ENCODE measurements around the gene SH2D4B.
A peak's percentile ranks its signal among the peaks of the same experiment; 100 is the strongest.

Gene SH2D4B

GRCh38 chr10:80589726-80590373 lies 52.1 kb downstream of the SH2D4B start:
- no peak for DNase-seq (ENCODE audit: low spot score)

- DNase-seq (ENCODE audit: low spot score): no peak
Observed at GRCh38 chr10:80590585-80591125, 53.0 kb downstream of the SH2D4B start.

- peak; percentile 49 for DNase-seq (ENCODE audit: low spot score)
Observed at GRCh38 chr10:80596391-80597257, 58.9 kb downstream of the SH2D4B start.

GRCh38 chr10:80598084-80598798 lies 60.5 kb downstream of the SH2D4B start:
- no peak for DNase-seq (ENCODE audit: low spot score)

GRCh38 chr10:80598951-80599350 lies 61.2 kb downstream of the SH2D4B start:
- no peak for DNase-seq (ENCODE audit: low spot score)

- DNase-seq (ENCODE audit: low spot score): peak; percentile 24
Observed at GRCh38 chr10:80599424-80599847, 61.7 kb downstream of the SH2D4B start.

GRCh38 chr10:80600256-80600655 lies 62.6 kb downstream of the SH2D4B start:
- no peak for DNase-seq (ENCODE audit: low spot score)

- DNase-seq (ENCODE audit: low spot score): no peak
Observed at GRCh38 chr10:80602881-80603280, 65.2 kb downstream of the SH2D4B start.

GRCh38 chr10:80603516-80603915 lies 65.8 kb downstream of the SH2D4B start:
- no peak for DNase-seq (ENCODE audit: low spot score)

- DNase-seq (ENCODE audit: low spot score): no peak
Observed at GRCh38 chr10:80608706-80609105, 71.0 kb downstream of the SH2D4B start.

GRCh38 chr10:80609331-80609730 lies 71.6 kb downstream of the SH2D4B start:
- DNase-seq (ENCODE audit: low spot score): no peak

- no peak for DNase-seq (ENCODE audit: low spot score)
Observed at GRCh38 chr10:80611481-80612185, 73.9 kb downstream of the SH2D4B start.

- no peak for DNase-seq (ENCODE audit: low spot score)
Observed at GRCh38 chr10:80612261-80612660, 74.6 kb downstream of the SH2D4B start.

GRCh38 chr10:80613466-80614170 lies 75.9 kb downstream of the SH2D4B start:
- DNase-seq (ENCODE audit: low spot score): no peak

- DNase-seq (ENCODE audit: low spot score): no peak
Observed at GRCh38 chr10:80614576-80615416, 77.1 kb downstream of the SH2D4B start.

GRCh38 chr10:80617807-80618206 lies 80.1 kb downstream of the SH2D4B start:
- no peak for DNase-seq (ENCODE audit: low spot score)

GRCh38 chr10:80619036-80619435 lies 81.3 kb downstream of the SH2D4B start:
- DNase-seq (ENCODE audit: low spot score): no peak

GRCh38 chr10:80622153-80622552 lies 84.5 kb downstream of the SH2D4B start:
- DNase-seq (ENCODE audit: low spot score): no peak

GRCh38 chr10:80630324-80630723 lies 92.6 kb downstream of the SH2D4B start:
- DNase-seq (ENCODE audit: low spot score): no peak

- no peak for DNase-seq (ENCODE audit: low spot score)
Observed at GRCh38 chr10:80632742-80633141, 95.0 kb downstream of the SH2D4B start.

Data from CD4-positive, alpha-beta T cell treated with Interleukin-15 for 4 hours (primary cell).